GM21367 (cell line): ENCODE data around the gene ZMYND8.
"Not testable (repeated sequence)": the region's sequence is repeated elsewhere in the genome, so short reads cannot be mapped to it uniquely, and the experiment has no call there.

Source experiments
- ATAC-seq: cut with Tn5 transposase; IDR thresholded peaks from one replicate; pipeline ENCODE4 v1.9.1; 2021; ENCODE audit not compliant: unreplicated experiment

The ZMYND8 gene

DNA sequence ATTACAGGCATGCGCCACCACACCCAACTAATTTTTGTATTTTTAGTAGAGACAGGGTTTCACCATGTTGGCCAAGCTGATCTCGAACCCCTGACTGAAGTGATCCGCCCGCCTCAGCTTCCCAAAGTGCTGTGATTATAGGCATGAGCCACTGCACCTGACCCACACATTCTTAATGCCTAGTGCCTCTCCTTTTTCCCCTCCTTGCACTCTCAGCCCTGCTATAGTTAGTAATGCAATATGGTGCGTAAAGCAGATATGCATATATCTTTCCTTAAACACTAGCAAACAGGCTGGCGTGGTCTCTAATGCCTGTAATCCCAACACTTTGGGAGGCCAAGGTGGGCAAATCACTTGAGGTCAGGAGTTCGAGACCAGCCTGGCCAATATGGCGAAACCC is 68.0 kb downstream of the ZMYND8 start:
- not testable (repeated sequence) for ATAC-seq

DNA sequence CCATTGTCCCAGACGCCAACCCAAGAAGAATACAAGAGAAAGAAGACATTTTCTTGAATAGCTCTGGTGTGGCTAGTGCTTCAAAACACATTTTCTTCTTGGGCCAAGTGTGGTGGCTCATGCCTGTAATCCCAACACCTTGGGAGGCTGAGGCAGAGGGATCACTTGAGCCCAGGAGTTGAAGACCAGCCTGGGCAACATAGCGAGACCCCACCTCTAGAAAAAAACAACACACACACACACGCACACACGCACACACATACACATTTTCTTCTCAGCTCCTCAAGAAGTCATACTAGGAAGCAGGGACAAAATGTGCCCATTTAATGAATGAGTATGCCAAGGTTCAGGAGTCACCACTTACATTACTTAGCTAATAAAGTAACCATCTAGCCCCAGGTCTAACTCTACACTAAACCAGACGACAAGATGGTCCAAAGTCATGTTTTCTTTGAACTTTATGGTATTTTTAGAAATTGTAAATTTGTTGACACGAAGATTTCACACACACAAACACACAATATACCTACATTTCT is 68.8 kb downstream of the ZMYND8 start:
- ATAC-seq: no peak

DNA sequence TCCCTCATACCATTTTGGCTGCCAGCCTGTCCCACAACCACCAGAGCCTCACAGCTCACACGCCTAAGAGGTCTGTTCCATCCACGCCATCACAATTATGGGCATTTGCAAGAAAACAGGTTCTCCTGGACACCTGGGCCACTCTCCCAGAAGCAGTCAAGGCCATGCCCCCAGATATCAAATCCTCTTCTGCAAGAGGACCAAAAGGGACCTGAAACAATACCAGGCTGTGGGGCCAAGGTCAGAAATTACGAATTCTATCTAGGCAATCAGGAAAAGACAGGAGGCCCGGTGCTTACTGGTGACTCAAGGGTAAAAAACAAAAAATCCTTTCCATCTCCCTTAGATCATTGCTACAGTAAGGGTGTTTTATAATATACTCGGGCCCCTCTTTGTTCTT is 69.8 kb downstream of the ZMYND8 start:
- no peak for ATAC-seq

DNA sequence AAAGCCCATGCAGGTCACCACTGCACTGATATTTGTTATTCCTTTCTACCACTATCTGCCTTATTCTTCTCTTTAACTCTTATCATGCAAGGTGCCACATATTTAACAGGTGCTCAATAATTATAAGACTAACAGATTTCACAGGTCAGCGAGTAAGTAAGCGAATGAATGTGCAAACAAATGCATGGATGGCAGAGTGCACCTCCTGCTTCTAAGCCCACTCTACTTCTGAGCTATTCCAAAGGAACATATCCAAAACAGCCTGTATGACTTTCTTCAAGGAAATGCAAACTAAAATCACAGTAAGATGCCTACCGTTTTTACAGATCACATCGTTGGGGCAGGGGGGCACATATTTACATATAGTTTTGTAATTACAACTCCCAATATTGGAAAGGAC is 71.3 kb downstream of the ZMYND8 start:
- ATAC-seq: no peak

DNA sequence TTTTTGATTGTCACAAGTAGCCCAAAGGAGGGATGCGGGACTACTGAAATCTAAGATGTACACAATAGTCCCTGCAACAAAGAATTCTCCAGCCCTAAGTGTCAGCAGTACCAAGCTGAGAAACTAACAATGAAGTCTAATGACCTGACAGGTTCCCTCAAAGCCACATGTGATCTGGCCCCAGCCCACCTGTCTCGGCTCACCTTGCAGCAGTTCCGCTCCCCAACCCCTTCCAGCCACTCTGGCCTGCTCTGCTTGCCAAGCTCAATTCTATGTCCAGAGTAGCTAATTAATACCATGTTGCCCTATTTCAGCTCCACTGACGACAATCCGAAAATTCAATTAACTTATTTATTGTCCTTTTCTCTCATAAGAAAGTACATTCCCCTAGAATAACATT is 72.1 kb downstream of the ZMYND8 start:
- ATAC-seq: no peak

DNA sequence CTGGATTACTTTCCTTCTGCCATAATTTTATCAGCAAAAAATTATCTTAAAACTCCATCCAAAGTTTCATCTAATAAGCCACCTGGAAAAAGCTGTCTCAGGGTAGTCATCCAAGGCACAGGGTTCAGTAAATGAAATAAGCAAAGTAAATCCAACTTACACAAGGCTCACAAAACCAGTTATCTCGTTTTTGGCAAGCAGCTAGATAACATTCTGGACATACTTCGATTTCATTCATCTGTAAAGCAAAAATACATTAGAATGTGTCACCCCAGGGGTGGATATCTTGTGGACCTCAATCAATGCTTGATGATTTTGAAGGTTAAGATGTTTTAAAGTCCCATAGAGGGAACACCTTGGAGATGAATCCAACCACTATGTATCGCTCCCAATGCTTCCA is 73.1 kb downstream of the ZMYND8 start:
- no peak for ATAC-seq

DNA sequence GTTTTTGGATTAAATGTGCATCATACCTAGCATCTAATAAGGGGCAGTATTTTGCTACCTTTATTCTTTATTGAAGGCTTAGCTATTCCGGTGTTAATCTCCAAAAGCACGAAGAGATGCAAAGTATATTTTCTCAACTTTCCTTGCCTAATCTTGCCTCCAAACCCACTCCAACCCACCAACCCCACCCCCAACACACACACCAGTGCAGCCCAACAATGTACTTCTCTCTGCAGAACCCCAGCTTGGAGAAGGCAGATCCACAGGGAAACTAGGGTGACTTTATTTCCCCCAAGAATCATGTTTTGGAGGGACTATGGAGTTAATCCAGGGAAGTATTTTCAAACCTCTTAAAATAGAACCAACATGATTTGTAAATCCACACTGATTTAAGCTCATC is 73.6 kb downstream of the ZMYND8 start:
- ATAC-seq: no peak

DNA sequence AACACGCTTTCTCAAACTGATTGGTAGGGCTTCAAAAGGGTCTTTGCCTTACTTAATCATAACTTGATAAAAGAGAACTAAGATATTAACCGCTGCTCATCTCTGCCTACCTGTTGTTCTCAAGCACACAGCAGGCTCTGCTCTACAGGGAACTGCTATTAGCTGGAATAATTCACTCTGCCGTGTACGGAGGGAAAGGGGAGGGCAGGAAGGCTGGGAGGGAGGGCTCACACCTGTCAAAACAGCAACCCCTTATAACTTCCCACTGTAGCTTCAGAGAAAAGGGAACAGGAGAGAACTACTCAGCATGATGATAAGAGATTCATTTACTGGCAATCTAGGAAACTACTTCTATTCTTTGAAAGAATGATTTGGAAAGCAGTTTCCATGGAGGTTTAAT is 75.1 kb downstream of the ZMYND8 start:
- no peak for ATAC-seq

DNA sequence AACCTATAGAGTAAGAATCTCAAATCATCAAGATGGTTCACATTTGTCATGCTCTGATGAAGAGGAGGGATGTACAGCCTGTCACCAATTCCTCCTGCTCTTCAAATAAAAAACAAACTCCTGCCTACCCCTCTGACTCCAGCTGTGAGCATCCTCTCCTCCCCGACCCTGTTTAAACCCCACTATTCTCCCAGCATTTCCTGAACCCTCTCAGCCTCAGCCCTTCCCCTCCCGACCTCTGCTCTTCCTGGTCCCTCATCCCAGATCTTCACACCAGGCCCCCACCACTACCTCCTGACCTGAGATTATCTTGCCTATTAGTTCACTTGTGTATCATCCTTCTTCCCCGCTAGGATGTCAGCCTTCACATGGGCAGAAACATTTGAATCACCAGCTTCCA is 75.8 kb downstream of the ZMYND8 start:
- ATAC-seq: no peak

DNA sequence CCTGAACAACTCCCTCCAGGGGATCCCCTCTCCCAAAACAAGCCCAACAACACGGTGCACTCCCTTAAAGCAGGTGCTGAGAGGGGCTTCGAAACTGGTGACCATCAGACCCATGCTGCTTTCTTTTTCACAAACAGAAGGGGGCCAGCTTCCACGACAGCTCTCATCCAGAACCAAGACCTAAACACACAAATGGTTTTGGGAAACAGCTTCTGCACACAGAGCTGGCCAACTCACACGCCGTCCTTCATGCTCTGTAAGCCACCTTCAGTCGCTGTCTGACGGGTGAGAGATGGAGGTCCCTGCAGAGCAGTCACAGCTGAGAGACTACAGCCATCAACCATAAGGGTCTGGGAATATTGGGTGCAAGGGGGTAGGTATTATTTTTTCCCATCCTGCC is 76.3 kb downstream of the ZMYND8 start:
- ATAC-seq: no peak

DNA sequence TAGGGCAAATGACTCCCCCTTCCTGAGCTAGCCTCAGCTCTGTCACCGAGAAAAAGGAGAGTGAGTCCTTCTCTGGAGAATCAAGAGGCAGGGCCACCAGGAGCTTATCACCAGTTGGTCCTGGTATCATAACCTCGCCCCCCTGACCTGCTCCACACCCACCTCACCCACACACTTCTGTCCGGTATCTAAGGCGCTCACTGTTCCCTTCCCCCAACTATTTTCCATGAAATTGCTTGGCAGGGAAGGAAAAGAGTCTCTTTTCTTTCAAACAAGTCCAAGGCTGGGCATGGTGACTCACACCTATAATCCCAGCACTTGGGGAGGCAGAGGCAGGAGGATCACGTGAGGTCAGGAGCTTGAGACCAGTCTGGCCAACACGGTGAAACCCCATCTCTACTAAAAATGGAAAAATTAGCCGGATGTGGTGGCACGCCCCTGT is 77.6 kb downstream of the ZMYND8 start:
- no peak for ATAC-seq

DNA sequence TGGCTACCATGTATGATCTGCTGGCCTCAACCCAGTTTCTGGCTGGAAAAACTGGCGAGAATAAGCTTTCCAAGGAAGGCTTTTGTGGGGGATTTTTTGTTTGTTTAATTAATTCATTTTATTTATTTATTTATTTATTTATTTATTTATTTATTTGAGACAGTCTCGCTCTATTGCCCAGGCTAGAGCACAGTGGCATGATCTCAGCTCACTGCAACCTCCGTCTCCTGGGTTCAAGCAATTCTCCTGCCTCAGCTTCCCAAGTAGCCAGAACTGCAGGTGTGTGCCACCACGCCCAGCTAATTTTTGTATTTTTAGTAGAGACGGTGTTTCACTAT is 79.0 kb downstream of the ZMYND8 start:
- ATAC-seq: not testable (repeated sequence)

DNA sequence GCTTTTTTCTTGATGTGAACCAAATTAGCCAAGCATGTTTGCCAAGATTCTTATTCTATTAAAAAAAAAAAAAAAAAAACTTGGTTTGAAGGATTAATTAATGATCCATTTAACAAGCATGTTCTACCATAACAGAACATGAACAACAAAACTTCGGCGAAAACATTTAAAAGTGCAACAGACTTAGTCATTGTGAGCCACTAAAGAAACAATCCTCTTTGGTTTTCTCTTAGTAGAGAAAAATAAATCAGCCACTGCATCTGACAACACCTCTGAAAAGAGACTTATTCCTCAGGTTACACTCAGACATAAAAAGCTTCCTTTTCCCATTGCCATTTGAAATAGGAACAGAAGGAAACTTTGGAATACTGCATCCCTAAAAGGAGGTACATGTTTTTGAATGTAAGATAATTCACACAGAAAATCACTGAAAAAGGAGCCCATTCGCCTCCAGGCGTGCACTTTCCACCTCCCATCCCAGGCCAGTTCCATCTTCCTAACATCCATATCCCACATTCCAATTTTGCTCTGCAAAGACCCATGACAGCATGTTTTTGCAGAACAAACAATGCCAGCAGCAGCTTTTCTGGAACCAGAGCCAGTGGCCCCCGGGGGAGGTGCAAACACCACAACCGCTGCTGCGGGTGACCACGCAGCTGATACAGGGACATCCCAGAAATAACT is 79.5 kb downstream of the ZMYND8 start:
- no peak for ATAC-seq

DNA sequence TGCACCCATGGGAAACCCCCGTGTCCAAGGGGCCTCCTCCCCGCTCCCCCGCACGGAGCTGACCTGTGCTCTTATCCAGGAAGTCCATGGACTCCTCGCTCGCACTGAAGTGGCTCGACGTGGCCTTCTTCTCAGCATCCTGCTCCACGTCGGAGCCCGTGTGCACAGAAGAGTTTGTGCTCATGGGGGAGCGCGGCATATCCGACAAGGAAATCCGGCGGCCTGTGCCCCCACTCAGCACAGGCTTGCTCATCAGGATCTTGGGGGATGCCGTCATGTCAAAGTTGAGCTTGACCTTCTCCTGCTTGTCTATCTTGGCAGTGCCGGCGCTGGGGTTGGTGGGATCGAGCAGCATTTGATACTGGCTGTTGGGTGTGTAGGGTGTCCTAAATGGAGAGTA is 80.2 kb downstream of the ZMYND8 start:
- no peak for ATAC-seq

DNA sequence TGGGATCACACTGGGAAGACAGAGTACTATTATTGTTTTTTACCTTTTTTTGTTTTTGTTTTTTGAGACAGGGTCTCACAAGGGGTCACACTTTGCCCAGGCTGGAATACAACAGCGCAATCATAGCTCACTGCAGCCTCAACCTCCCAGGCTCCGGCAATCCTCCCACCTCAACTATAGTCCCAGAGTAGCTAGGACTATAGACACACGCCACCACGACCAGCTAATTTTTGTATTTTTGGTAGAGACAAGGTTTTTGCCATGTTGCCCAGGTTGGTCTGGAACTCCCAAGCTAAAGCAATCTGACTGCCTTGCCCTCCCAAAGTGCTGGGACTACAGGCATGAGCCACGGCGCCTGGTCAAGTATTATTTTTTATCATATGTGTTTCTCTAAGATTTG is 81.0 kb downstream of the ZMYND8 start:
- no peak for ATAC-seq

DNA sequence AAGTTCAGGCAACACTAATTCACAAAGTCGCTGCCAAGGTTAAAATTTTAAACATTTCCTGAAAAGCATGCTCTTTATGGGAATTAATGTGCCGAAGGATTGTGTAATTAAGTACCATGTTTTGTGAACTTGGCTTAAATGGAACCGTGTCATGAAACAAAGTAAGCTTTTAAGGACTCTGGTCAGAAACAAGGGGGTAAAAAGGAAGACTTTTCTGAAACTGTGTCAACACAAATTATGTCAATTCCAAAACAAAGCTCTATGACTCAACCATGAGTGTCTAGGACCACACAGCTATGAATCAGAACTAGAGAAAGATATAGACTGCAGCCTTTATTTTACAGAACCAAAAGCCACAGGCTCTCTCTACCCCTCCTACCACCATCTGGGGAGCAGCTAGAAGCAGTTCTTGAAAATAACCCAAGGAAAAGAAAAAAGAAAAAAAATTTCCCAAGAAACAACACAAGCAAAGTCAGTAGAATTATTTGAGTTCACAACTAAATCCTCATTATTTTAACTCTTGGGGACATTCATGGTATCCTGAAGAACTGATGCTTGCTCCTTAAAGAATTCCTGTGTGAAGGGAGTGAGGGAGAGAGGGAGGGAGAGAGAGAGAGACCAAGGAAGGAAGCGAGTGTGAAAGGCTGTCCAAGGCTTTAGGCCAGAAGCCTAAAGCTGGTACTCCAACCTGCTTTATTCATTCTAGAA is 81.9 kb downstream of the ZMYND8 start:
- peak; percentile 81 for ATAC-seq

DNA sequence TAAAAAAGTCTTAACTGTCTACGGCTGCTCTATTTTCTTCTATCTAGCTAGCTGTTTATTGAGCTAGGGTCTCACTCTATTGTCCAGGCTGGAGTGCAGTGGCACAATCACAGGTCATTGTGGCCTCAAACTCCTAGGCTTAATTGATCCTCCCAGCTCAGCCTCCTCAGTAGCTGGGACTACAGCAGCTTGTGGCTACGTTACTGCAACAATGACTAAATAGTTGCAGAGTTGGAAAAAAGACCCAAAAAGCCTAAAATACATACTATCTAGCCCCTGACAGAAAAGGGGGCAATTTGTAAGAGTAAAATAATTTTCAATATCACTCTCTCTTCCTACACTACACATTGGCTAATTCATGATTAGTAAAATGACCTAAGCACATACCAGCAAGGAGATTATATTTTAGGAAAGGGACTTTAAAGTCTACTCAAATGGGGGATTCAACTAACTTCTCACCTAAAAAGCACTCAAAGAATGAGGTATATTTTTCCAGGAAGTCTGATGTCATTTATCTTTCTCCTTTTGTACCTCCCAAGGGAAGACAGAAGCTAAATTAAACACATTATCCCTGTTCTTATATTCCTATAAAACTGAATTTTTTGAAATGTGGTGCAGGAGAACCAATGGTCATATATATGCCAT is 82.8 kb downstream of the ZMYND8 start:
- ATAC-seq: no peak

DNA sequence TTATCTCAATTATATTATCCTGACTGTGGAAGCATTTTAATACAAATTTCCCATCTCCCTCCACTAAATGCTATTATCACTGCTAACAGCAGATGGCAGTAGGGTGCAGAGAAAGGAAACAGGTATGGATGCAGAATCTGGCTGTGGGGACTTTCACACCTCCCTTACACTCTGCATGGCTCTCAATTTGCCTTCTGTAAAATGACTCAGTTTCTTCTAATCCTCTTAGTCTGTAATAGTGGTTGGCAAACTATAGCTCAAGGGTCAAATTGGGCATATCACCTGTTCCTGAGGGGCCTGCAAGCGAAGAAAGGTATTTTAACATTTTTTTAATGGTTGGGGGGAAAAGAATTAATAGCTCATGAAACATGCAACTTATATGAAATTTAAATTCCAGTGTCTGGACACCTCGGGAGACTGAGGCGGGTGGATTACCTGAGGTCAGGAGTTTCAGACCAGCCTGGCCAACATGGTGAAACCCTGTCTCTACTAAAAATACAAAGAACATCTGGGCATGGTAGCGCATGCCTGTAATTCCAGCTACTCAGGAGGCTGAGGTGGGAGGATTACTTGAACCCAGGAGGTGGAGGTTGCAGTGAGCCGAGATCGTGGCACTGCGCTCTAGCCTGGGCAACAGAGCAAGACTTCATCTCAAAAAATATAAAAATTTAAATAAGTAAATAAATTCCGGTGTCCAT is 83.5 kb downstream of the ZMYND8 start:
- no peak for ATAC-seq

DNA sequence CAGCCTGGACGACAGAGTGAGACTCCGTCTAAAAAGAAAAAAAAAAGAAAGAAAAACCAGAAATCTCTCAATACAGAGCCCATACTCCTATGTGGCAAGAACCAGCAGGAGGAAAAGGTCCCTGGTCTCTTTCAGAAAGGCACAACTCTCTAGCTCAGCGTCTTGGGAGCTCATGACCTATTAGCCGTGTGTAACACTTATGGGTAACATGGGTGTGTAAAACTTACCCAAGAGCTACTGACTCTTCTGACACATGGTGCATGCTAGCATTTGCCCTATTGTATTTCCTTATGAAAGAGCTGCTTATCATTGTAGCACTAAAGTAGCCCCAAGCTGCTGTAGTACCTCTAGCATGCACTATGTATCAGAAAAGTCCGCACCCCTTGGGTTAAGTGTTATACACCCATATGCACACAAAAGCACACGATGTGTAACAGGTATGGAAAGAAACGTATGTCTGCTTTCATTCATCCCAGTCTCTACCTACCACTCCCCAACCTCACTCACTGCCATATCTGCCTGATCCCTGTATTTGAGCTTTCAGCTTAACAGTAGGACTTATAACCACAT is 85.4 kb downstream of the ZMYND8 start:
- ATAC-seq: no peak

DNA sequence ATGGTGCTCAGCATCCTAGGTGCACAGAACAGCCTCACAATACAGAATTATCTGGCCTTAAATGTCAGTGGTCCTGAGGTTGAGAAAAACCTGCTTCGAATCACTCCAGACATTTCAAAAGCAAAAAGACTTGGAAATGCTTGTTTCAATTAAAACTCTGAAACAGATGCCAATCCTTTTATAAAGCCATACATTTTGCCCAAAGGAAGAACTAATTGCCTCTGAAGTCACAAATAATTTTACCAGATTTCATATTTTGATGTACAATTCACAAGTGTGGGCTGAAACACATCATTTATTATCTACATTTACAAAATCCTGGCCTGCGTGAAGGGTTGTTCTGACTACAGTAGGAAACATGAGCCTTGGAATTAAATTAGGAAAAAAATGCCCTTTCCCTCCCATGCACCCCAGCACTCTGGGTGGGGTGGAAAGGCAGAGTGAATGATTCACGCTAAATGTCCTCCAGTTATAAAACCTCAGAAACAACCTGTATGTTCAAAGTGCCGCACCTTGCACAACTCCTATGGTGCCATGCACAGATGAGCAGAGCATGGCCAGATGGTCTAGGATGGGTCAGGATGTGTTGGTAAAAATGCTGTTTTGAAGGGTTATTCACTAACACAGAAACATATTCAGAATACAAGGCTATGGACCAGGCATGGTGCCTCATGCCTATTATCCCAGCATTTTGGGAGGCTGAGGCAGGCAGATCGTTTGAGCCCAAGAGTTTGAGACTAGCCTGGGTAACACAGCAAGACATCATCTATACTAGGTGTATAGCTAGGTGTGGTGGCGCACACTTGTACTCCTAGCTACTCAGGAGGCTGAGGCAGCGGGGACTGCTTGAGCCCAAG is 87.0 kb downstream of the ZMYND8 start:
- ATAC-seq: no peak
